ENCODE data around the gene RAB5IF. TPM values are rescaled to one million over a fixed set of nuclear protein-coding genes. Genes with fewer than 3 reads are reported as not detected.
"Not testable (repeated sequence)": the region's sequence is repeated elsewhere in the genome, so short reads cannot be mapped to it uniquely, and the experiment has no call there.

RAB5IF gene
- total RNA-seq, 1 donor from 2014 or later, result 88.5 TPM

DNA sequence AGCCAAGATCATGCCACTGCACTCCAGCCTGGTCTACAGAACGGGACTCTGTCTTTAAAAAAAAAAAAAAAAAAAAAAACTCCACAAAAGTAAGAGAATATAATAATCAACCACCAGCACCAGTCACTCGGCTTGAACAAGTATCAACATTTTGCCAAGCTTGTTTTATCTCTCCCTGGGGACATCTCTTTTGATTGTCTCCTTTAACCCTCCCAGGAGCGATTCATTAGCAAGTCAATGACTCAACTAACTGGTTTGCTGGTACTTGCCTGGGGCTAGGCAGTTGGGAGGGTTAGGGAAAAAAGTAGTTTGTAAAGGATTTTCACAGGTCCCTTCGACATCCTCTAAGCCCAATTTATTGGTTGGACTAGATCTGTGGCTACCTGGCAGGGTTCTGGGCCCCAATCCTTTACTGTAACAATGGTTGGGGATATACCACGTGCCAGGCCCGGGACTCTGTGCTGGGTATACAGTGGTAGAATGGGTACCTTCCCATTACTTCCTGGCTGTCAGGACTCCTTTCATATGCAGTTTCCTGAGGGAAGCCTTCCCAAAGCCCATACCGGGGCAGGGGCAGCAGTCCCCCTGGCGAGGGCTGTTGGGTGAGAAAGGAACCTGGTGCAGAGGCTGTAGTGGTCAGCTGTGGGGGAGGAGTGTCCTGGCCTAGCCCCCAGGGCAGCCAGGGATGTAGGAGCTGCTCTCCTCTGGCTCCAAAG, 20.0 kb upstream of the RAB5IF start:
- DNase-seq (ENCODE audit: low read depth, low spot score), result no peak

DNA sequence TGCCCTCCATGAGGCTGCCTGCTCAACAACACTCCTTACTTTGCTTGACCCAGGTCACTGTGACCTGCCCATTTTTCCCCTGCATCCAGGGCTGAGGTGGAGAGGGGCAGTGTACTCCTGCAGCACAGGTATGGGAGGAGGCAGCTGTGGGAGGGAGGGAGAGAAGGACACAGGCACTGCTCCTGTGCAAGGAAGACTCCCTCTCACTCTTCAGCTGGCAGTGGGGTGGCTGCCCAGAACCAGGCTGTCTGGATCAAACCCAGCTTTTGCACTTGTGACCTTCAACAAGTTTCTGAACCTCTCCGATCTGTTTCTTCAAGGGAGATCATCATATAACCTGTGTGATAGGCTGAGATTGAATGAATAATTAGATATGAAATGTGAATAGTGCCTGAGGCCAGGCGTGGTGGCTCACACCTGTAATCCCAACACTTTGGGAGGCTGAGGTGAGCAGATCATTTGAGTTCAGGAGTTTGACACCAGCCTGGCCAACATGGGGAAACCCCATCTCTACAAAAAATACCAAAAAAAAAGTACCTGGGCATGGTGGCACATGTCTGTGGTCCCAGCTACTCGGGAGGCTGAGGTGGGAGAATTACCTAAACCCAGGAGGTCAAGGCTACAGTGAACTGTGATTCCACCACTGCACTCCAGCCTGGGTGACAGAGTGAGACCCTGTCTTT, 18.1 kb upstream of the RAB5IF start:
- no peak for DNase-seq (ENCODE audit: low read depth, low spot score)

- no peak for DNase-seq (ENCODE audit: low read depth, low spot score)
Observed at GRCh38 chr20:36591281-36591680, 14.3 kb upstream of the RAB5IF start.

DNA sequence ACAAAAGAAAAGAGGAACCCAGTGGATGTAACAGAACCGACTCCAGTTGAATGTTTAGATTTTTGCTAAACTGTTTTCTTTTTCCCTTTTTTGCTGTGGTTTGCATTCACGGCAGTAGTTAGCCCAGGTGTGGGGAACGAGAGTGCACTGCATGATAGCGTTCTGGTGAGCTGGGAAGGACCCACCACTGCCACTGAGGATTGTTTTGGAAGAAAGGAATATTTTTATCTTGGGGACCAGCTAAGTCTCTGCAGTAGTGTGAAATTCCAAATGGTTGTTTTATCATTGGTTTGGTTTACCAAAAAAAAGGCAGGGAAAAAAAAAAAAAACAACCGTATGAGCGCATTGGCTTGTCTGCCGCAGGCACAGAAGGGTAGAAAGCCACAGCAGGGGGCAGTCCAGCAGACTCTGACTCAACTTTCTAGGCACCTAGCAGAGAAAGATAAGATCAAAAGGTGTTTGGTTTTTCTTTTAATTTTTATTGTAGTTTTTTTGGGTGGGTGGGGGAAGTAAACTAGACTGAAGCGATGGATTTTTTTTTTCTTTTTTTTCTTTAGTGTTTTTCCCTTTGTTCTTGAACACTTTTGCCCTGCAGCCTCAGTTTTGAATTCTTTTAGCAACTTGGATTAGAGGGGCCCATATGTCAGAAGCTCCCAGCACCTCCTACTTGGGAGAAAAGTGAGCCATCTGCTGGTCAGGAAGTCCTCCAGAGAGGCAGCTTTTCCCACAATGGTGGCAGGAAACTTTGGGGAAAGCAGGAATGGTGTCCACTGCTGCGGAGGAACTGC, 13.5 kb upstream of the RAB5IF start:
- DNase-seq (ENCODE audit: low read depth, low spot score), result no peak

DNA sequence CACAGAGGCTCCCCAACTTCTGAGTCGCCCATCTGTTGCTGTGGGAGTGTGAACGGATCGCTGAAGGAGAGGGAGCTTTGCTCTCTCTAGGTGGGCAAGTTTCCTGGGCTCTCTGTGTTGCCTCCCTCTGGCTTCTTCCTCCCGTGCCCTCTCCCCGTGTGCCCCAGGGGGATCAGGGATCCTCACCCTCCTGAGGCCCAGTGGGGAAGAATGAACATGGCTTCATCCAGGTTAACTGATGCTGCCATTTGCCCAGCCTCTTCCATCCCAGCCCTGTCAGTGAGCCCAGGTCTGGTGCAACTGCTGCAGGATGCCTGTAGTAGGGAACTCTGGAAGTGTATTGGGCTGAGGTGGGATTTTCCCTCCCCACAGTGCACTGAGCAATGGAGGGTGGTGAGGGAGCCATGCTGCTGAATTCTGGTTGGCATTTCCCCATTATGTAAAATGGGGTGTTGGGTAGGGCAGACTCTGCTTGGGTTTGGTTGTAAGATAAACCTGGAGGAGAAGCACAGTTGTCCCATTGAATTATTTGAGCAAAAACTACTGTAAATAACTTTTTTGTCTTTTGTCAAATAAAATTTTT, 12.1 kb upstream of the RAB5IF start:
- DNase-seq (ENCODE audit: low read depth, low spot score), result no peak

DNA sequence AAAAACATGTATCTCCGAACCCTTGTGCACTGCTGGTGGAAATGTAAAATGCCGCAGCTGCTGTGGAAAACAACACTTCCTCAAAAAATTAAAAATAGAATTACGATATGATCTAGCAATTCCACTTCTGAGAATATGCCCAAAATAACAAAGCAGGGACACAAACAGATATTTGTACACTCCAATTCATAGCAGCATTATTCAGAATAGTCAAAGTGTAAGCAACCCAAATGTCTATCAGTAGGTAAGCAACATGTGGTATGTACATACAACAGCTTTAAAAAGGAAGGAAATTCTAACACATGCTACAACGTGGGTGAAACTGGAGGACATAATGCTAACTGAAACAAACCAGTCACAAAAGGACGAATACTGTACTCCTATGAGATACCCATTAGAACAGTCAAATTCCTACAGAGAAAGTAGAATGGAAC, 5.7 kb upstream of the RAB5IF start:
- no peak for DNase-seq (ENCODE audit: low read depth, low spot score)

GRCh38 chr20:36601540-36601939, 4.0 kb upstream of the RAB5IF start:
- no peak for DNase-seq (ENCODE audit: low read depth, low spot score)

DNA sequence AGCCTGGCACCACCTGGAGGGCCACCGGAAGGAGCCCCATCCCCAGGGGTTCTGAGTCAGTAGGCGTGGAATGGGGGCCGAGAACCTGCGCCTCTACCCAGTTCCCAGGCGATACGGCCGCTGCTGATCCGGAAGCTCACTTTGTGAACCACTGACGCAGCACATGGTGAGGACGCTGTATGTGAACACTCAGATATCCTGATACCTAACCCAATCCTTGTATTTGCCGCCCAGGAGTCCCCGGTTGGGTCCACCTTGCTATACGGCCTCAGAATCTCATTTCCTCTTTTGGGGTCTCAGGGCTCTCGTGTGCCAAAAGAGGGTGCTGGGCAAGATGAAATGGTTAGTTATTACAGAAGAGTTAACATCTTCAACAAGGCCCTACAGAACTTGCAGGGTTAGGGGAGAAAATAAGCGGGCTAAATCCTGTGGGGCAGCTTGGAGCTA, 604 bp upstream of the RAB5IF start:
- no peak for DNase-seq (ENCODE audit: low read depth, low spot score)

GRCh38 chr20:36606158-36607066, 833 bp downstream of the RAB5IF start:
- no peak for DNase-seq (ENCODE audit: low read depth, low spot score)

DNA sequence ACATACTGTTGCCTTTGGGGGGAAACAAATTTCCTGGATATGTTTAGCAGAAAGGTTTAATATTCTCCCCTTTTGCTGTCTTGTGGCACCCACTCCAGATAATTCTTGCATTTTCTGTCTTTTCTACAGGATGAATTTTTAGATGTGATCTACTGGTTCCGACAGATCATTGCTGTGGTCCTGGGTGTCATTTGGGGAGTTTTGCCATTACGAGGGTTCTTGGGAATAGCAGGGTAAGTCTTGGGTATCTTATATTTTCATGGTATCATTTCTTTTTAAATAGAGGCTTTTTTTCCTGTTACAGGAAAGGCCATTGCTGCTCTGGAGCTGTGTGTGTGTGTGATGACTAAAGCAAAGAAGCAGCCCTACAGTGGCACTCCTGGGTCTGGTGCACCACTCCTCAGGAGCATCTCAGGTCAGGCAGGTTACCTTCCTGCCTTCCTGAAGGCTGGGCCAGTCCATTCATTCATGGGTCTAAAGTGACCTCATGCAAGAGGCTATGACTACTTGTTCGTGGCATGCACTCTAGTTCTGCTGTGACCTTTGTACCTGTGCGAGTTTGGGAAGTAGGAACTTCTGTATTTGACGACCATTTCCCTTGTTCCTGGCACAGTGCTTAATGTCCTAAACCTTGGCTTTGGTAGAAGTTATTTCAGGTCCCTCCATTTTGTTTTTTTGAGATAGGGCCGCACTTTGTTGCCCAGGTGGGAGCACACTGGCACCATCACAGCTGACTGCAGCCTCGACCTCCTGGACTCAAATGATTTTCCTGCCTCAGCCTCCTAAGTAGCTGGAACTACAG, 2.2 kb downstream of the RAB5IF start:
- no peak for DNase-seq (ENCODE audit: low read depth, low spot score)

DNA sequence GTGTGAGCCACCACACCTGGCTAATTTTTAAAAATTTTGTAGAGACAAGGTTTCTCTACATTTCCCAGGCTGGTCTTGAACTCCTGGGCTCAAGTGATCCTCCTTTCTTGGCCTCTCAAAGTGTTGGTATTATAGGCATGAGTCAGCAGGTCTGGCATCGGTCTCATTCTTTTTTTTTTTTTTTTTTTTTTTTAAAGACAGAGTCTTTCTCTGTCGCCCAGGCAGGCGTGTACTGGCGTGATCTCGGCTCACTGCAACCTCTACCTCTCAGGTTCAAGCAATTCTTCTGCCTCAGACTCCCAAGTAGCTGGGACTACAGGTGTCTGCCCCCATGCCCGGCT, 2.8 kb downstream of the RAB5IF start:
- not testable (repeated sequence) for DNase-seq (ENCODE audit: low read depth, low spot score)

DNA sequence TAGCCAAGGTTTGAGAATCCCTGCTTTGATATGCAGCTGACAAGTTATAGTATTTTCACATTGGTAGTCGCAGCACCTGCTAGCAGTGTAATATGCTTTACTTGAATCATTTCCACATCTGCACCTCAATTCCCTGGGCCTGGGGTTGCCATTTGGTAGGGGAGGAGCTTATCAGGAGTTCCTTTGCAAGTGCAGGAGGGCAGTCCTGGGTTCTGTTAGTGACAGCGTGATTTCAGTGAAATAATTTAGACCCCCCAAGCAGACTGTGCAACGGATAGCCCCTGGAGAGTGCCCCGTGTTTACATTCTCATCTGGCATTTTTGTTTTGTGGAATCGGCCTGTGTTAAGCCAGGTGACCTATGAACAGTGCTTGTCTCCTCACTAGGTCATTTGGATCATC, 6.0 kb downstream of the RAB5IF start:
- no peak for DNase-seq (ENCODE audit: low read depth, low spot score)

GRCh38 chr20:36613974-36614373, 8.4 kb downstream of the RAB5IF start:
- DNase-seq (ENCODE audit: low read depth, low spot score), result no peak

GRCh38 chr20:36614781-36615557, 9.4 kb downstream of the RAB5IF start:
- DNase-seq (ENCODE audit: low read depth, low spot score), result no peak

DNA sequence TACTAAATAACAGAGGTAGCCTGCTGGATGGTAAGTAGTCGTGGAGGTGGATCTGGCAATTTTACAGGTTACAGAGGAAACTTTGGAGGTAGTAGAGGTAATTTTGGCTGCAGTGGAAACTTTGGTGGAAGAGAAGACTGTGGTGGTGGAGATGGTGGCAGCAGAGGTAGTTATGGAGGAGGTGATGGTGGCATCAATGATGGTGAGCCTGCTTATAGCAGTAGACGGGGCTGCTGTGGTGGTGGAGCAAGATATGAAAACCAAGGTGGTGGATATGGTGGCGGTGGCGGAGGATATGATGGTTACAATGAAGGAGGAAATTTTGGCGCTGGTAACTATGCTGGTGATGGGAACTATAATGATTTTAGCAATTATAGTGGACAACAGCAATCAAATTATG, 15.3 kb downstream of the RAB5IF start:
- no peak for DNase-seq (ENCODE audit: low read depth, low spot score)

GRCh38 chr20:36623444-36623843, 17.9 kb downstream of the RAB5IF start:
- DNase-seq (ENCODE audit: low read depth, low spot score), result no peak

DNA sequence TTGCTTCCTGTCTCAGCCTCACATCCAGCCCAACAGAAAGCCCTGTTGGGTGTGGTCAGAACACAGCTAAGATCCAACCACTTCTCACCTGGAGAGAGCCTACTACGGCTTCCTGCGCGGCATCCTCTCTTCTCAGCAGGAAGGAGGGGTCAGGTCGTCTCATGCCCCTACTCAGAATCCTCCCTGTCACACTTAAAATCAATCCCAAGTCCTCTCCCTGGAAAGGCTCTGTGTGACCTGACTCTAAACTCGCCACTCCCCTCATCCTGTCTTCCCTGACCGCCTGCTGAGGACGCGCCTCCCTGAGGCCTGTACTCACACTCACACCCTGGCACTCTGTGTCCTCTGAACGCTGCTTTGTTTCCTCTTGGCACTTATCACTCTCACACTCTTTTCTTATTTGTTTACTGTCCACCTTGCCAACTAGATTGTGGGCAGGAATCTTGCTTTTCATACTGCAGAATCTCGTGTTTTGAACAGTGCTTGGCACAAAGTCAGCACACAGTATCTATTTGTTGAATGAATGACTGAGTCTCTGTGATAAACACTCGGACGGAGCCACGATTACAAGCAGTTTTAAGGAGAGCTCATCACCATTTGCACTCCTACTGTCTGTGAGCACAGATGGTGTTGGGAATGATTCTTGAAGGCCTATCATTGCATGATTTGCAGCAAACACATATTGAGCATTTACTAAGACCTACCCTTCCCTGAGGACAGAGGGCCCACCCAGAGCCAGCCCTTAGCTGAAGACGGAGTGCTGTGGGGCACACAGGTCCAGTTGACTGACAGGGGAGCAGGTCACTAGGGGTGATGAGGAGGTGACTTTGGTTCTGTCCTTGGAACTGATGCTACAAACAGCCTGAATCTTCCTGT, 18.7 kb downstream of the RAB5IF start:
- DNase-seq (ENCODE audit: low read depth, low spot score), result no peak

DNA sequence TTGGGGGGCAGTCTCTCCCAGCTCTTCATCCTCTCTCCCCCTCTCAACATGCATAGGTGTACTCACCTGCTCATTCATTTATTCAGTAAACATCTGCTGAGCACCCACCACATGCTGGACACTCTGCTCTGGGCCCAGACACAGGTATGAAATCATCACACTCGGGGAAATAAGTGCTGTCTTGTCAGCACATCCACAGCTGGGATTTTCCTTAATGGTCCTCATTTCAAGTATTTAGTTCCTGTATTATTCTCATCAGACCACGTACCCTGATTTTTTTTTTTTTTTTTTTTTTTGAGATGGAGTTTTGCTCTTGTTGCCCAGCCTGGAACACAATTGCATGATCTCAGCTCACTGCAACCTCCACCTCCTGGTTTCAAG, 19.4 kb downstream of the RAB5IF start:
- no peak for DNase-seq (ENCODE audit: low read depth, low spot score)

All from pulmonary artery endothelial cell (primary cell).